HG02870 (cell line): ENCODE measurements around the gene KCNMB1.
A peak's percentile ranks its signal among the peaks of the same experiment; 100 is the strongest.

Experiments
- ATAC-seq: cut with Tn5 transposase; IDR thresholded peaks from one replicate; pipeline ENCODE4 v1.9.1; 2021; ENCODE audit warnings: mild to moderate bottlenecking, moderate library complexity; ENCODE audit not compliant: unreplicated experiment

KCNMB1 gene

DNA sequence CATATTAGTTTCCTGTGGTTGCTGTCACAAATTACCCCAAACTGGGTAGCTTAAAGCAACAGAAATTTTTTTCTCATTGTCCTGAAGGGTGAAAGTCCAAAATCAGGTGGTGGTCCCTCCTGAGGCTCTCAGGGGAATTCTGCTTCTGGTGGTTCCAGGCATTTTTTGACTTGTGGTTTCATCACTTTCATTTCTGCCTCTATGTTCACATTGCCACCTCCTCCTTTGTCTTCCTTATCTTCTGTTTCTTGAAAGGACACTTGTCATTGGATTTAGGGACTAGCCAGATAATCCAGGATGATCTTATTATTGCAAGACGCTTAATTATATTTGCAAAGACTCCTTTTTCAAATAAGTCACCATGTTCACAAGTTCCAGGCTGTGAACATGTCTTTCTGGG, 43.2 kb downstream of the KCNMB1 start:
- no peak for ATAC-seq

DNA sequence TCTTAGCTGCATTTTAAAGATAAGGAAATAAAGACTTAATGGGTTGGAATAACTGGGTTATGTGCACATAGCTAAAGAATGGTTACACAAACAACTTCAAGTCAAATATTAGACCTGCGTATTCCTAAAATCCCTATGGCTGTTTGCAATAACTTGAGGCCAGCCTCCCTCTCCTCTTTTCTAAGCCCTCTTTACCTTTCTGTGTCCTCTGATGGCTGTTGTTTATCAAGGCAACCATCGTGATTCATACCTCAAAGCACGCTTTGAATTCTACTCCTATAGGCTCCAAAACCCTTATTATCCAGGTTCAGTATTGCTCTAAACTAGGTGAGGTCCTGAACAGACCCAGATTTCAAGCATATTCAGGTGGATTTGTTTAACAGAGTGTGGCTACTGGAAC, 46.0 kb downstream of the KCNMB1 start:
- ATAC-seq = no peak

DNA sequence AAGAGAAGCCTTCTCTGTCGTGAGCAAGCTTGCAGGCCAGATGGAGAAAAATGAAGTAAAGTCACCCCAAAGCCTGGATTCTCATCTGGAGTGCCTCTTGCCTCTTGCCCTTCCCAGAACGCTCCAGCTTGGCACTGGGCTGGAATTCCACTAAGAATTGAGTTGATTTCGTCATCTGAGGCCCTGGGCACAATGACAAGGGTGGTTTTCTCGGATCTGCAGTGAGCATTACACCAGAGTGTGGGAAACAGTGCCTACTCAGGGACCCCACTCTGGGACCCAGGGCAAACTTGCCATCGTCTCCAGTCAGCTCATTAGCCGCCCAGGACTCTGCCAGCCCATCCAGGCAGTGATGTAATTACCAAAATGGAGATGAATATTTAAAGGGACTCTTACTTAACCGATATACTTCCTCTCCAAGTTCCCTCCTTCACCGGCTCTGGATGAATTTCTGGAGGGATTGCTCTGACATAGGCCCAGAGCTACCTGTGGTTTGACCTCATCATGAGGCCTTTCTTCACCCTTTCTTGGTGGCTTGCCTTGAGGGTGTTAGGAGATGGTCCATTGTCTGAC, 46.9 kb downstream of the KCNMB1 start:
- no peak for ATAC-seq

DNA sequence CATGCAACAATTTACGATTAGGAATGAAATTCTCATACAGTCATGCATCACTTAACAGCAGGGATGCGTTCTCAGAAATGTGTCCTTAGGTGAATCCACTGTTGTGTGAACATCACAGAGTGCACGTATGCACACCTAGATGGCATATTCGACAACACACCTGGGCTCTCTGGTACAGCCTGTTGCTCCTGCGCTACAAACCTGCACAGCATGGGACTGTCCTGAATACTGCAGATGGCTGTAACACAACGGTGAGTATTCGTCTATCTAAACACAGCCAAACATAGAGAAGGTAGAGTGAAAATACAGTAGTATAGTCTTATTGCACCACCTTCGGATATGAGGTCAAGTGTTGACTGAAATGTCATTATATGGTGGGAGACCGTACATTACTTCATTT, 47.6 kb downstream of the KCNMB1 start:
- no peak for ATAC-seq

DNA sequence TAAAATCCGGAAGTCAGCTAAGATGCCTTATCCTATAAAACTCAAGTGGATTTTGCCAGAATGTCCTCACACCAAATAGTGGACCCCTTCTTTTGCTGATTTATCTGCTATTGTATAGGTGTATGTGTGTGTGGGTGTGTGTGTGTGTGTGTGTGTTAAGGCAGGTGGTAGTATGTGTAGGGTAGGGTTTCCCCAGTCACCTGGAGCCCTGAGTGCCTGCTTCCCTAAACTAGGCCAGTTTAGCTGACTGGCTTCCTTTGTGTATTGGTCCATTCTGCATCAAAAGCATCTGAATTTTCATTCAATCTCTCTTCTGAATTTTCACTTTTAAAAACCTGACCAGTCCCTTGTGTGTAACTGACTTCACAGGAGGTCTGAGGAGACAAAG, 49.4 kb downstream of the KCNMB1 start:
- no peak for ATAC-seq

DNA sequence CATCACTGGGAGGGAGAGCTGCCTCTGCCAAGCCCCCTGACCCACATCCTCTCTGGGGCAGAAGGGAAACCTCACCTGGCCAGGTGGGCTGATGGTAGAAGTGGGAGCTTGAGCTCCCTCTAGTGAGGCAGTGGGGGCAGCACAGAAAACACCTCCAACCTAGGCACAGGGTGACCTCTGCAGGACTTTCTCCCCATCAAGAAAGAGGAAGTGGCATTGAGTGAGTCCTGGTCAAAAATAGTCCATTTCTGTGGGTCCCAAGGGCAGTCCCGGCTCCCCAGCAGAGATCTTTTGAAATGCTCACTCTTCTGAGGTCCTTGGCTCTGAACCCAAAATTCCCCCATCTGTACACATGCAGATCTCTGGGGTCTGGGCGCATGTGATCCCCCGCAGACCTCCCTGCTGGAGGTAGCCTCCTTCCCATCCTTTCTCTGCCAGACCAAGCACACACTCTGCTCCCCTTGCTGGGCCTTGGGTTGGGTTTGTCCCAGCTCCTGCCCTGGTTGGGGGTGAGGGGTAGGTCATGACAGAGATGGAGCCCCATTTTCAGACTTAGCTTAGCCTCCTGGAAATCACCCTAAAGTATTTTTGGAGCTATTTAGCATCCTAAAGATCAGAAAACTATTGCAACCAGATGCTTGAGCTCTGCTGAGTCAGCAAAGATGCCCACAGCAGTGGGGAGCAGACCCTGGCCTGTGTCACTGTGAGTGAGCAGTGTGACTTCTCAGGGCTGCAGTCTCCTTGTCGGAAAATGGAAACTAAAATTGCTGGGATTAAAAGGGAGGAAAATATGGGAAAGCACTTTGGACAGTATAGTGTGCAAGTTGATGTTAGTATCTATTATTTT, 50.0 kb downstream of the KCNMB1 start:
- ATAC-seq = peak; percentile 89

DNA sequence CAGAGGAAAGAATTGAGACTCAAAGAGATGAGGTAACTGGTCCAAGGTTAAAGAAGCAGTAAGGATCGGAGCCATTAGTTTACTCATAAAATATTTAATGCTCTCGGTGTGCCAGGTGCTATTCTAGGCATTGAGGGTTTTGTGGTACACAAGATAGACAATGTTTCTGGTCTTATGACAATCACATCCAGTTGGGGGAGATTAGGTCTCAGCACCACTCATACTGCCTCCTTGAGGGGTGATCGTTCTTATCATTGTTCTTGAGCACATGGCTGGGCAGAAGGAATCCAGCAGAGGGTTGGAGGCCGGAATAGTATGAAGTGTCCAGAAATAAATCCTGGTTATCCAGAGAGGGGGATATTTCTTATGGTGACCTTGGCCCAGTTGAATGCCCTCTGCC, 50.9 kb downstream of the KCNMB1 start:
- no peak for ATAC-seq

DNA sequence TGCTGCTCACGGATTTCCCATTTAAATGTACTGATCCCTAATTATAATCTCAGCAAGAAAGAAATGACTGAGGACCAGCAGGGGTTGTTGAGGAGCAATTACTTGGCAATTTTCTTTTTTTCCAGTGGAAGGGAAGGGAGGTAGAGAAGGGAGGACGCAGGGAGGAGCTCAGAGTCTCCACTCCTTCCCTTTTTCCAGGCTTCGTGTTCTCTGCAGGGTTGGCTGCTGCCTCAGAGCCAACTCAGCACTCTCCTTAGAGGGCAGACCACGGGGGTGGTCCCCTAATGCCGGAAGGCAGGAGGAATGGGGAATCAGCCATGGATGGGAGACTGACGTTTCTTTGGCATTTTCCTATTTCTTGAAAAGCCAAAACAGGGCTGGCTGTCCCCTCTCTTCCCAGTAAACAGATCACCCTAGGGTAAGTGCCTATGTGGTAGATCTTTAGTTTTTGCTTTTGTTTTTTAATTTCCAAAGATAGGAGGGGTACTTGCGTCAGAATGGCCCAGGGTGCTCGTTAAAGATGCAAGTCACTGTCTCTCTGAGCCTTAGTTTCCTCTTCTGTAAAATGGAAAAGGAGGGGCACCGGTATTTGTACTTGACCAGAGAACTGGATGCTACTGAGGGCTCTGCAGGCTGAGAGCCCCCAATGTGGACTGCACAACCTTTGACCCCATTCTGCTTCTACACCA, 52.0 kb downstream of the KCNMB1 start:
- ATAC-seq = no peak

DNA sequence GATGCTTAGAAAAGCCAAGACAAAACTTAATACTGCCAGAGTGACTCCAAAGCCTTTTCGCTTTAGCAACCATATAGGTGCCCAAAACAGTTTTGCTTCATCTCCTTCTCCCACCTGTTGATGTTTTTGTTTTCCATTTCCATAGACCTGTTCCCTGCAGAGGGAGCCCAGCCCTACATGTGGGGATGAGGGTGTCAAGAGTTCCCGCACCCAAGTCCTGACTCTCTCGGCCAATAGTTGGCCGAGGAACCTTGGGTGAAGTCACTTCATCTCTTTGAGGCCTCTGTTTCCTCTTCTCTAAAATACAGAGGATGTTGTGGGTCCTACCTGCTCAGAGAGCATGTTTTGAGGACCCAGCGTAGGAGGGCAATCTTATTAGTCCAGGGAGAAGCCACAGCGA, 53.1 kb downstream of the KCNMB1 start:
- no peak for ATAC-seq

DNA sequence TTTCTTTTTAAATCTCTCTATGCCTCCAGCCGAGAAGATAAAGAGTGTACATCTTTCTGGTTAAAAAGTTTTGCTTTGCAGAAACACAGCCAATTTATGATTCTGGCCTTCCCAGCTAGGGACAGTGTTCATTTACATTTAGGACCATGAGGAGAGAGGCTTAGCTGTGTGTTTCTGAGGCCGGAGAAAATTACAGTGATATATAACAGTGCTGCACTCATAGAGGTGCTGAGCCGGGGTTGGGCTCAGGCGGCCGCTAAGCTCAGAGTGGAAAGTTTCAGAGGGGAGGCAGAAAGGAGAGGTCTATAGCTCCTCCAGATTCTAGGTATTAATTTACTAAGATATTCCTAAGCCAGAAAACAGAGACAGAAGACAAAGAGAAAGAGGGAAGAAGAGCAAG, 54.5 kb downstream of the KCNMB1 start:
- no peak for ATAC-seq

DNA sequence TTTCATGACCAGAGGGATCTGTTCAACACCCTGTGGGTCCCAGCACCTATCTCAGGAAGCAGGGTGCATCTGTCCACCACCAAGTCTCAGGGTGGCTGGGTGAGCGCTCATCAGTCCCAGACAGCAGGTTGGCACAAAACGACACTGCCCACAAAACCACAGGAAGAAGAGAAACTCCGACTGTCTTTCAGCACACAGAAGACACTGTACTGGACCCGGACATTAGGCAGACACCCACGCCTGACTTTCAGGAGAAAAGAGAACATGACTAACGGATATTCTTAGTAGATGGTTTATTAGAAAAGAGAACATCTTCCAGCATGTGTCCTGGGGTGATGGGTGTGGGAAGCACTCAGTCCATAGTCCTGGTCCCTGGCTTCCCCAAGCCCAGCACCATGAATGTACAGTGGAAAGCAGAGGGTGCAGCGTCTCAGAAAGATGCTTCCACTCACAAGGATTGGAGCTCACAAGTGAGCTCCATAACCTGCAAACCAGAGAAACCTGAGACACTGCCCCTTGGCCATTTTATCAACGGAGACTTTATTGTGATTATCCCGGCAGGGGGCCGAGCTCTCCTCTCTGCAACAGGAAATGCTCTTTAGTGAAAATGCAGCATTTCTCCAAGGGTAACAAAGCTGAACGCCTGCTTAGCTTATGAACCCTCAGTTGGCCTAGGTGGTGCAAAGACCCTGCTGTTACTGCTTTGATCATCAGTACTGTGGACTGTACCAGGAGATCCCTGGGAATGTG, 55.8 kb downstream of the KCNMB1 start:
- ATAC-seq = no peak

DNA sequence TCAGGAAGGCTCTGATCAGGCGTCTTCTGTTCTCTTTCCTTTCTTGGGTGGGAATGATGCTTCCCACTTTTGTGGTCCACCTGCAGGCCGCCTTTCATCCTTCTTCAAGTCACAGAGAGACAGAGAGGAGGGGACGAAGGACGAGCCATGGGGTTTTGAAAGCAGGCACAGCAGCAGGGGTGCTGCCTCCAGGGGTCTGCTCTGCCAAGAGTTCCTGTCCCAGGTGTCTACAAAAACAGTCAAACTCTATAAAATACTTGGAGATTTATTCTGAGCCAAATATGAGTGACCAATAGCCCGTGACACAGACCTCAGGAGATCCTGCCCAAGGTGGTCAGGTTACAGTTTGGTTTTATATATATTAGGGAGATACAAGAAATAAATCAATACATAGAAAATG, 57.1 kb downstream of the KCNMB1 start:
- no peak for ATAC-seq

DNA sequence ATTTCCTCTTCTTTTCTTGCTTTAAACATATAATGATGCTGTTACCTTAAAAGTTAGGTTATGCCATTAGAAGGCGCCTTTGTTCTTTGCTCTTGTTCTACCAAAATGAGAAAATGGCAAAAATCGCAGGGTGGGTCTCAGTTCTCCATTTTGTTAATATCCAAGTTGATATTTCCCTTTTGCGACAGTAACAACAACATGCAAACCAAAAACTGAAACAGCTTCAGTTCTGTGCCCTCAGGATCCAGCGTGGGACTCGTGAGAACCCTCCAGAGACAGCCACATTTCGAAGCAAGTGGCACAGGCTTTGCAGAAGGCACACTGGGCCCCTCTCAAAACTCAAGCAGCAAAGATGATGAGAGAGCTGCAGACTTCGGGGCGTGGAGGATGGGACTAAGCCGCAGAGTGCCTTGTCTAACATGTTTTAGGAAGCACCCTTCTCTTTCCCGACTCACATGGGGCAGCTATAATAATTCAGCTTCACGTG, 58.6 kb downstream of the KCNMB1 start:
- no peak for ATAC-seq

DNA sequence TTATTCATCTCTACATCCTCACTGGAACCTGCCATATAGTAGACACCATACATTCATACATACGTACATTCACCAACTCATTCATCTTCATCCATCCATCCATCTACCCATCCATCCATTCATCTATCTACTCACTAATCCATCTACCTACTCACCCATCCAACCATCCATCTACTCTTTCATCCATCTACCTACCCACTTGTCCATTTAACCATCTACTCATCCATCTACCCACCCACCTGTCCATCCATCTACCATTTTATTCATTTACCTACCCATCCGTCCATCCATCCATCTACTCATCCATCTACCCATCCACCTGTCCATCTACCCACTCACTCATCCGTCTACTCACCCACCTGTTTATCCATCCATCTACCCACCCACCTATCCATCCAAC, 59.6 kb downstream of the KCNMB1 start:
- ATAC-seq = no peak

DNA sequence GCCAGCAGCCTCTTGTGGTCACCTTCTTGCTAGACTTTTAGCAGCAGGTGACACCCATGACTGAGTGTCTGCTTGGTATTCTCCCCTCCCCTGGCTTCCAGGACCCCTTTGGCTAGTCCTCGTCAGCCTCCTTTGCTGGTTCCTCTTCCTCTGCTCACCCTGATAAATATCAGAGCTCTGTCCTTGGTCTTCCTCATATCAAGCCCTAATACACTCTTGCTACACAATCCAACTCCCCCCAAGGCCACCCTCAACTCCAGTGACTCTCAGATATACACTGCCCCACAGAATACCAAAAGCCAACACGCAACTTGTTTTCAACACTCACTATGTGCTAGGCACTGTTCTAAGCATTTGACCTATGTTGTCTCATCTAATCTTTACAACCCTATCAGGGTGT, 61.3 kb downstream of the KCNMB1 start:
- no peak for ATAC-seq

DNA sequence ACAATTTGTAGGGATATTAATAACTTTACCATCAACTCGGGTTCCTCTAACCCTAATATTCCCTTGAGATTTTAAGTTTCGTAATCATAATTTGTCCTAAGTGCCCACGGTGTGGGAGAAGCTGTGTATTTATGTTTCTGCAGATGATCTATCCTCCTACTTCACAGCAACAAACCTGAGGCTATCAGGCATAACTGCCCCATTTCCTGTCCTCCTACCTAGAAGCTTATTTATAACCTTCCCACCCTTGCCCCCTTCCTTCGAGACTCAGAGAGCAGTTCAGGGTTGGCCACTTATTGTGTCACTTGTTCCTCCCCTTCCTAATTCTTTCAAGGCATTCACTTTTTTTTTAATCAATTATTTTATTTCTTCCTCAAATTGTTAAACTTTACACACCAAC, 62.0 kb downstream of the KCNMB1 start:
- no peak for ATAC-seq
